Activated CD4-positive, alpha-beta T cell treated with anti-CD3 and anti-CD28 coated beads, Interleukin-2, amount 10 ng/mL, durations not matched to agents 24 days and 14 days (primary cell): Measurements from ENCODE around the gene GLYATL1B. TPM values are rescaled to one million over a fixed set of nuclear protein-coding genes. Genes with fewer than 3 reads are reported as not detected.
A peak's percentile ranks its signal among the peaks of the same experiment; 100 is the strongest.
"Not testable (repeated sequence)": the region's sequence is repeated elsewhere in the genome, so short reads cannot be mapped to it uniquely, and the experiment has no call there.

Experiments used
- DNase-seq: peaks from one replicate; pipeline ENCODE4 v3.0.0; 2022
- H3K27ac Mint-ChIP-seq: one replicate; pipeline ENCODE4 v1.8.0; 2022; ENCODE audit warnings: mild to moderate bottlenecking, mixed read lengths
- H3K27me3 Mint-ChIP-seq: one replicate; pipeline ENCODE4 v1.8.0; 2022; ENCODE audit warnings: mixed read lengths
- H3K36me3 Mint-ChIP-seq: one replicate; pipeline ENCODE4 v1.8.0; 2022; ENCODE audit warnings: low read depth, mild to moderate bottlenecking, mixed read lengths
- H3K4me1 Mint-ChIP-seq: one replicate; pipeline ENCODE4 v1.8.0; 2021; ENCODE audit warnings: mixed read lengths
- H3K4me3 Mint-ChIP-seq: one replicate; pipeline ENCODE4 v1.8.0; 2022; ENCODE audit warnings: mild to moderate bottlenecking, moderate library complexity, mixed read lengths
- H3K9me3 Mint-ChIP-seq: one replicate; pipeline ENCODE4 v1.8.0; 2021; ENCODE audit warnings: mixed read lengths
- intact Hi-C: fragments of 100-400 bp; cut with micrococcal nuclease; formaldehyde crosslinking; loops from one replicate; pipeline ENCODE4 v1.15.1; 2023
- total RNA-seq: library from RNA; stranded (reverse); gene quantifications from 2 replicates; pipeline ENCODE4 v1.2.3, GENCODE V29; 2022

The GLYATL1B gene
- total RNA-seq, 1 donor from 2014 or later = not detected

DNA sequence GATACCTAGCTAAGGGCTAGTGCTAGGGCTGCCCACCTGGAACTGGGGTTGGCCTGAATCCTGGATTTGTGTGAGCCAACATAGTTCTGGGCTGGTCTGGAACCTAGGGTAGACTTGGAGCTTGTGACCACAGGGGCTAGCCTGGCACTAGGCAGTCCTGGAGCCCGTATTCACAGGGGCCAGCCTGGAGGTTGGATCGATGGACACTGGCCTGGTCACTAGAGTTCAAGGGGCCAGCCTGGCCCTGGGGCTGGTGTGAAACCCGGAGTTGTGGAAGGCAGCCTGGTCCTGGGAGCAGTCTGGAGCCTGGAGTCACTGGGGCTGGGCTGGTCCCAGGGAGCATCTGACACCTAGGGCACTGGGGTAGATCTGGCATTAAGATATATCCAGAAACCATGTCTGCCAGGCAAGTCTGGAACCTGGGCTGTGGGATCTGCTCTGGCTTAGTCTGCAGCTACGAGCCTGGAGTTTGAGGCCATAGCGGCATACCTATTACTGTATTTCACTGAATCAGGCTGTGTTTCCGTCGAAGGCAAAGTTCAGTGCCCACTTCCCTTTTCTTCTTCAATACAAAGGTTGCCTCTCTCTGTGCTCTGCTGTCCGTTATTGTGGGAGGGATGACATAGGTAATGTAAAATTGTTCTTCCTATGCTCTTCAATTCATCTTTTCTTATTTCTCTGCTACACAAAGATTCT is 9.1 kb upstream of the GLYATL1B start:
- no peak overlapping the region for H3K4me3 Mint-ChIP-seq
- intact Hi-C loops = no loop called here
- no peaks in the 10 kb centered on the region for H3K36me3 Mint-ChIP-seq
- H3K27ac Mint-ChIP-seq = no peak overlapping the region
- DNase-seq = peak; percentile 20
- peaks cover 34% of the 10 kb centered on the region for H3K27me3 Mint-ChIP-seq
- H3K4me1 Mint-ChIP-seq = no peaks in the 10 kb centered on the region
- no peaks in the 10 kb centered on the region for H3K9me3 Mint-ChIP-seq

DNA sequence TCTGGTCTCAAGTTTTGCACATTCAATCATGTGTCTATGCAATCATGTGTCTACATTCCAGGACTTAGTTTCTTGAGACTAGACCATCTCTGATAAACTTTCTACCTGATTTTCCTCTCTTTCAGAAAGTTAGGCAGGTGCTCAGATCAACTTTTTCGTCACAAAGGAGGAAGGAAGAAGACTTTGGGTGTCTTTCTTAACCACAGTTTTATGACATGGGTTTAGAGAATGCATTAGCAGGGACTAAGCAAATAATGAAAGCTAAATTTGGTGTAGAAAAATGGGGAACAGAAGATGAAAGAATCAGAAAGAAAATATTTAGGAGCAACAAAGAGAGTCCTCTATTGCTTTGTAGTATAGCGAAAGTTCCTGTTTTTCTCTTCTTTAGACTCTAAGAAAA is 7.7 kb upstream of the GLYATL1B start:
- intact Hi-C loops = no loop called here
- DNase-seq = no peak
- Mint-ChIP-seq H3K27me3 (peaks cover 28% of the 10 kb centered on the region), H3K4me1 (no peaks in the 10 kb centered on the region), H3K4me3 (no peak overlapping the region), H3K27ac (no peak overlapping the region), H3K36me3 (no peaks in the 10 kb centered on the region), H3K9me3 (no peaks in the 10 kb centered on the region)

DNA sequence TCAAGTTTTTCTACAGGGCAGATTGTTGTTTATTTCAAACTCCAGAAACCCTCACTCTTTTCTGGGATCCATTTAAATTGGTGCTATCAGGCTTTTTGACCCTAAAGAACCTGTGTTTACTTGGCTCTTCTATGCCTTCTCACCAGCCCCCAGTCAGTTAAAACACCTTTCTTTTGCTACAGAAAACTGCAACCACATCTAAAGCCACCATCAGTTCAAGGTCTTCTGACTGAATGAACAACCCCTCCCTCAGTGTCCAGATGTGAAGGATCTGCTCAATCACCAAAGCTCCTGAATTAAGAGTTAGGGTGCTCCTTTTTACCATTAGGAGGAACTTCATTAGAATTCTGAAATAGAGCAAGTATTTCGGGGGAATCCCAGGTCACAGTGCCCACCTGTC is 7.0 kb upstream of the GLYATL1B start:
- no peak for DNase-seq
- Mint-ChIP-seq H3K36me3 (no peaks in the 10 kb centered on the region), H3K4me3 (no peak overlapping the region), H3K9me3 (no peaks in the 10 kb centered on the region), H3K27me3 (peaks cover 31% of the 10 kb centered on the region), H3K4me1 (no peaks in the 10 kb centered on the region), H3K27ac (no peak overlapping the region)
- intact Hi-C loops = no loop called here

DNA sequence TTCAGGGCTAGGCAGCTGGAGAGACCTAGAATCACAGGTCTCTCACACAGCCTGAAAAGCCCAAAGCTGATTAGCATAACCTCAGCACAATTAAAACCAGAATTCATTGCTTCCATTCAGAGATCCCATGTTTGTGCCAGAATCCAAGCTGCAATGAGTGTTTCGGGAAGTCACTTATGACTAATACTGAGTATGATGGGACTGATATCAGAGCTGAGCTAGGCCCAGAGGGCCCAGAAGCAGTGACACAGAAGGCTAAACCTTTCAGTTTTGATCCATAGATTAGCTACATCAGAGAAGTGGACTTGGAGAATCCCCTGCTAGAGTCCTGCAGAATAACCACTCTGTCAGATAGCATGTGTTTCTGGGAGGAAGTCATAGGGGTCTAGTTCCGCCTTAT is 5.7 kb upstream of the GLYATL1B start:
- H3K4me1 Mint-ChIP-seq, H3K36me3 Mint-ChIP-seq, H3K4me3 Mint-ChIP-seq, DNase-seq, intact Hi-C loops, H3K9me3 Mint-ChIP-seq, H3K27ac Mint-ChIP-seq: not testable (repeated sequence)
- H3K27me3 Mint-ChIP-seq = peaks cover 21% of the 10 kb centered on the region

DNA sequence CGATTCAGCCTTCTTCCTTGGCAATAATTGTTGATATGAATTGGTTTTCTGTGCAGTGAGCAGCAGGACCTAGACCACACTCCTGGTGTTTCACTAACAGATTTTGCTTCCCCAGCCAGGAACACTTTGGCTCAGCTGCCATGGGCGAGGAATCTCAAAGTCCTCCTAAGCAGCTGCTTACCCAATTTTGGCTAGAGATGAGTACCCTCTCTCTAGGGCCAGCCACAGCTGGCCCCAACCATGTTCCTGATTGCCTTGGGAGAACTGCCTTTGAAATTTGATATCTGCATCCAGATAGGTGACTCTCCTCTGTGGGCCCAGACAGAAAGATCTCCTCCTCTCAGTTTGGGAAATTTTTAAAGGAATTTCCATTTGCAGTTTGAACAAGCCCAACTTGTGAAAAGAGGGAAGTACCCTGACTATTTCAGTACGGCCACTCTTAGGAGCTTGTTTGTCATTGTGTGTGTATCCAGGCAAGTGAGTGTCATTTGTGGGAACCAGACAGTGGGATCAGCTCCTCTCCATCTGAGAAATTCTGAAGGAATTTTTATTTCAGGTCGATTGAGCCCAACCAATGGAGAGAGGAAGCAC is 4.6 kb upstream of the GLYATL1B start:
- H3K36me3 Mint-ChIP-seq, H3K4me1 Mint-ChIP-seq, intact Hi-C loops: not testable (repeated sequence)

GRCh38 chr11:59088162-59088561 is 2.1 kb downstream of the GLYATL1B start:
- no peaks in the 10 kb centered on the region for H3K9me3 Mint-ChIP-seq
- intact Hi-C loops = no loop called here
- no peak overlapping the region for H3K27ac Mint-ChIP-seq
- no peaks in the 10 kb centered on the region for H3K36me3 Mint-ChIP-seq
- no peaks in the 10 kb centered on the region for H3K4me1 Mint-ChIP-seq
- no peak overlapping the region for H3K4me3 Mint-ChIP-seq
- DNase-seq = no peak
- H3K27me3 Mint-ChIP-seq = peaks cover 24% of the 10 kb centered on the region

More for the DNA sequence above, 4.6 kb upstream of the GLYATL1B start:
- not testable (repeated sequence) for H3K9me3 Mint-ChIP-seq, H3K4me3 Mint-ChIP-seq, H3K27ac Mint-ChIP-seq
- H3K27me3 Mint-ChIP-seq = peaks cover 25% of the 10 kb centered on the region
- DNase-seq = peak; percentile 31

- H3K36me3 Mint-ChIP-seq, H3K4me1 Mint-ChIP-seq, H3K4me3 Mint-ChIP-seq, H3K9me3 Mint-ChIP-seq, H3K27ac Mint-ChIP-seq, intact Hi-C loops, DNase-seq: not testable (repeated sequence)
- peaks cover 12% of the 10 kb centered on the region for H3K27me3 Mint-ChIP-seq
Observed at GRCh38 chr11:59093576-59093975, 7.5 kb downstream of the GLYATL1B start.

GRCh38 chr11:59095225-59095624 is 9.1 kb downstream of the GLYATL1B start:
- intact Hi-C loops, H3K4me3 Mint-ChIP-seq, H3K9me3 Mint-ChIP-seq, DNase-seq, H3K27ac Mint-ChIP-seq, H3K36me3 Mint-ChIP-seq, H3K4me1 Mint-ChIP-seq: not testable (repeated sequence)
- H3K27me3 Mint-ChIP-seq = peaks cover 17% of the 10 kb centered on the region

GRCh38 chr11:59095972-59096575 is 10.0 kb downstream of the GLYATL1B start:
- H3K36me3 Mint-ChIP-seq, DNase-seq, H3K27ac Mint-ChIP-seq, intact Hi-C loops, H3K9me3 Mint-ChIP-seq, H3K4me1 Mint-ChIP-seq, H3K4me3 Mint-ChIP-seq: not testable (repeated sequence)
- peaks cover 22% of the 10 kb centered on the region for H3K27me3 Mint-ChIP-seq

DNA sequence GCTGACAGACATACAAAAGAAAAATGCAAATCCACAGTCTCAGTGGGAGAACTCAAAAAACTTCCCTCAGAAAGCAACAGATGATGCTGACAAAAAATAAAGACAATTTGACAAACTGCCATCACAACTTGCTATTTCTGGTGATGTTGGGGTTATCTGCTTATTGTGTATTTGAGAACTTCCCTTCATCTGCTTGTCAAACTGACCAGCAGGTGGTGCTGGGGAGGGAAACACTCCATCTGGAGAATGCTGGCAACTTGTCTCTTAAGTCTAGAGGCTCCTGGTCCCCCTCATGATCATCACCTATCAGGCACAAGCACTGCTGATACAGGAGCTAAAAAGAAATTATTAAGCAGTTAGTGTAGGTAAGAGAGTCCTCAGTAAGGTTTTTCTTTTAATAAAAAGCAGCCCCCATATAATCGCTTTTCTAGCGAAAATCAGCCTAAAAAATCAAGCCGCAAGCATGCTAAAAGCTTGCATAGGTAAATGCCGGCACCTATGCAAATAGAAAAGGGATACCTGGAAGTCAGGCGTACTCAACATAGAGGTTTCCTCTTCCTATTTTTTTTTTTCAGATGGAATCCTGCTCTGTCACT is 11.1 kb downstream of the GLYATL1B start:
- Mint-ChIP-seq H3K4me1 (peaks cover 12% of the 10 kb centered on the region), H3K36me3 (no peaks in the 10 kb centered on the region), H3K27ac (no peak overlapping the region), H3K27me3 (peaks cover 20% of the 10 kb centered on the region), H3K9me3 (no peaks in the 10 kb centered on the region), H3K4me3 (no peak overlapping the region)
- DNase-seq = peak; percentile 90
- intact Hi-C loops = loop anchor here (1.0 kb wide), 2 partner anchors 39 to 61 kb away; no protein-coding TSS in a partner anchor

DNA sequence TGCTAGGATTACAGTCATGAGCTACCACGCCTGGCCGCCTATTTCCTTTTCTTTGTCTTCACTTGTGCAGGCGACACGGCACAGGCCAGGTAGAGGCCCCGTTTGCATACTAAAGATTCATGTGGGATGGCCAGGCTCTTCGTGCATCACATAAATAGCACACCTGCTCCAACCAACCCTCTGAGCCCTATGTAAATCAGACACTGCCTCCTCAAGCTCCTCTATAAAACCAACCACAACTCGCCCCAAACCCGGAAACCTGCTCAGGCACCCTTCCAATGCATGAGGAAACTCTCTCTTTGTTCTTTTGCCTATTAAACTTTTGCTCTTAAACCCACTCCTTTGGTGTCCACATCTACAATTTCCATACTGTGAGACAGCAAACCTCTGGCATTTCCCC is 11.8 kb downstream of the GLYATL1B start:
- DNase-seq, H3K9me3 Mint-ChIP-seq, H3K36me3 Mint-ChIP-seq, H3K4me3 Mint-ChIP-seq, H3K27ac Mint-ChIP-seq: not testable (repeated sequence)
- Mint-ChIP-seq H3K4me1 (peaks cover 16% of the 10 kb centered on the region), H3K27me3 (peaks cover 20% of the 10 kb centered on the region)
- intact Hi-C loops = loop anchor here (1.0 kb wide), 2 partner anchors 38 to 60 kb away; no protein-coding TSS in a partner anchor

GRCh38 chr11:59102259-59102765 is 16.2 kb downstream of the GLYATL1B start:
- Mint-ChIP-seq H3K4me1 (peaks cover 40% of the 10 kb centered on the region), H3K36me3 (peaks cover 2% of the 10 kb centered on the region), H3K4me3 (peak overlapping the region; percentile 81), H3K27me3 (peaks cover 20% of the 10 kb centered on the region), H3K9me3 (no peaks in the 10 kb centered on the region), H3K27ac (peak overlapping the region; percentile 46)
- intact Hi-C loops = loop anchor here (5.0 kb wide), 1 partner anchor 45 kb away; no protein-coding TSS in a partner anchor
- peak; percentile 88 for DNase-seq

- DNase-seq = peak; percentile 93
- Mint-ChIP-seq H3K27me3 (no peaks in the 10 kb centered on the region), H3K27ac (peak within 1 kb of the TSS; percentile 85), H3K4me1 (peaks cover 66% of the 10 kb centered on the region), H3K4me3 (peak within 1 kb of the TSS; percentile 94), H3K9me3 (no peaks in the 10 kb centered on the region), H3K36me3 (peaks cover 25% of the 10 kb centered on the region)
- intact Hi-C loops = loop anchor here (1.0 to 5.0 kb wide), 5 partner anchors 38 to 562 kb away; partner anchors contain the start of genes OSBP, PATL1 and ZFP91
Observed at GRCh38 chr11:59106363-59107336, 20.5 kb downstream of the GLYATL1B start, which contains the start of gene FAM111B. Gene FAM111B, plus strand, starts transcription at chr11:59107237. Its CDS starts 2,389 bp downstream, at chr11:59109626.
